Activated CD4-positive, alpha-beta T cell treated with anti-CD3 and anti-CD28 coated beads, Interleukin-2, amount 10 ng/mL, durations not matched to agents 7 days and 5 days (primary cell): Measurements from ENCODE around the gene RXFP3. TPM values are rescaled to one million over a fixed set of nuclear protein-coding genes. Genes with fewer than 3 reads are reported as not detected.

ENCODE experiments used
- CTCF ChIA-PET: fragments of 350-600 bp; sonication (Branson Sonifier 250); formaldehyde crosslinking; loops from one replicate; lab custom pipeline; 2021; ENCODE audit warnings: antibody characterized with exemption; lab: Charles Lee
- POLR2A ChIA-PET: fragments of 350-600 bp; sonication (Branson Sonifier 250); formaldehyde crosslinking; loops from one replicate; lab custom pipeline; 2021; ENCODE audit warnings: antibody characterized with exemption; lab: Charles Lee
- DNase-seq: peaks from one replicate; pipeline ENCODE4 v3.0.0-alpha.2; 2020
- H3K27ac Mint-ChIP-seq: one replicate; pipeline ENCODE4 v1.8.0; 2021; ENCODE audit warnings: mild to moderate bottlenecking, moderate library complexity, mixed read lengths
- H3K27me3 Mint-ChIP-seq: one replicate; pipeline ENCODE4 v1.8.0; 2021; ENCODE audit warnings: mixed read lengths
- H3K36me3 Mint-ChIP-seq: one replicate; pipeline ENCODE4 v1.8.0; 2021; ENCODE audit warnings: low read depth, mixed read lengths
- H3K4me1 Mint-ChIP-seq: one replicate; pipeline ENCODE4 v1.8.0; 2021; ENCODE audit warnings: mixed read lengths
- H3K4me3 Mint-ChIP-seq: one replicate; pipeline ENCODE4 v1.8.0; 2021; ENCODE audit warnings: mild to moderate bottlenecking, moderate library complexity, mixed read lengths
- H3K9me3 Mint-ChIP-seq: one replicate; pipeline ENCODE4 v1.8.0; 2021; ENCODE audit warnings: mixed read lengths
- total RNA-seq, 2 experiments: library from RNA; stranded (reverse); gene quantifications; one replicate each; pipeline ENCODE4 v1.2.3, GENCODE V29; 2021

RXFP3 gene
- total RNA-seq, 2 experiments from 2014 or later, result not detected

- Mint-ChIP-seq H3K27ac (no peak overlapping the region), H3K9me3 (peaks cover 12% of the 10 kb centered on the region), H3K4me1 (no peaks in the 10 kb centered on the region), H3K27me3 (peaks cover 23% of the 10 kb centered on the region), H3K4me3 (no peak overlapping the region), H3K36me3 (no peaks in the 10 kb centered on the region)
- ChIA-PET POLR2A (no interaction called here), CTCF (no interaction called here)
- no peak for DNase-seq
Observed at GRCh38 chr5:33921002-33921401, 15.2 kb upstream of the RXFP3 start.

- Mint-ChIP-seq H3K36me3 (no peaks in the 10 kb centered on the region), H3K9me3 (no peaks in the 10 kb centered on the region), H3K27me3 (peaks cover 18% of the 10 kb centered on the region), H3K27ac (no peak overlapping the region), H3K4me3 (no peak overlapping the region), H3K4me1 (no peaks in the 10 kb centered on the region)
- CTCF ChIA-PET, result no interaction called here
- no peak for DNase-seq
- POLR2A ChIA-PET, result no interaction called here
Observed at GRCh38 chr5:33925278-33925677, 10.9 kb upstream of the RXFP3 start.

GRCh38 chr5:33927685-33928084 is 8.5 kb upstream of the RXFP3 start:
- Mint-ChIP-seq H3K36me3 (no peaks in the 10 kb centered on the region), H3K27ac (no peak overlapping the region), H3K27me3 (peaks cover 7% of the 10 kb centered on the region), H3K4me1 (no peaks in the 10 kb centered on the region), H3K9me3 (no peaks in the 10 kb centered on the region), H3K4me3 (no peak overlapping the region)
- POLR2A ChIA-PET, result no interaction called here
- DNase-seq, result no peak
- CTCF ChIA-PET, result no interaction called here

DNA sequence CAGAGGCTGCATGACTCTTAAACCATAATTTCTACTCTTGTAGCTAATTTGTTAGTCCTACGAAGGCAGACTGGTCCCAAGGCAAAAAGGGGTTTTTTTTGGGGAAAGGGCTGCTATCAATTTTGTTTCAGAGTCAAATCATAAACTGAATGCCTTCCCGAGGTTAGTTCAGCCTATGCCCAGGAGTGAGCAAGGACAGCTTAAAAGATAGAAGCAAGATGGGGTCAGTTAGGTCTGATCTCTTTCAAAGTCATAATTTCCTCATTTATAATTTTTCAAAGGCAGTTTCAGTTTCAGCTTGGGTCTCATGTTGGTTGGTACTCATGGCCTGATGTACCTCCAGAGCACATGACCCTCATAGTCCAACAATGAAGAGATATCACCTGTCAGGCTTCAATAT is 7.9 kb upstream of the RXFP3 start:
- no peaks in the 10 kb centered on the region for H3K4me1 Mint-ChIP-seq
- ChIA-PET CTCF (no interaction called here), POLR2A (no interaction called here)
- peaks cover 6% of the 10 kb centered on the region for H3K27me3 Mint-ChIP-seq
- no peaks in the 10 kb centered on the region for H3K36me3 Mint-ChIP-seq
- no peak overlapping the region for H3K27ac Mint-ChIP-seq
- no peak for DNase-seq
- no peak overlapping the region for H3K4me3 Mint-ChIP-seq
- no peaks in the 10 kb centered on the region for H3K9me3 Mint-ChIP-seq

- Mint-ChIP-seq H3K27me3 (peaks cover 8% of the 10 kb centered on the region), H3K27ac (no peak overlapping the region), H3K9me3 (no peaks in the 10 kb centered on the region), H3K4me1 (no peaks in the 10 kb centered on the region), H3K36me3 (no peaks in the 10 kb centered on the region), H3K4me3 (no peak overlapping the region)
- DNase-seq, result no peak
- POLR2A ChIA-PET, result no interaction called here
- CTCF ChIA-PET, result no interaction called here
Observed at GRCh38 chr5:33929925-33930690, 6.1 kb upstream of the RXFP3 start.

DNA sequence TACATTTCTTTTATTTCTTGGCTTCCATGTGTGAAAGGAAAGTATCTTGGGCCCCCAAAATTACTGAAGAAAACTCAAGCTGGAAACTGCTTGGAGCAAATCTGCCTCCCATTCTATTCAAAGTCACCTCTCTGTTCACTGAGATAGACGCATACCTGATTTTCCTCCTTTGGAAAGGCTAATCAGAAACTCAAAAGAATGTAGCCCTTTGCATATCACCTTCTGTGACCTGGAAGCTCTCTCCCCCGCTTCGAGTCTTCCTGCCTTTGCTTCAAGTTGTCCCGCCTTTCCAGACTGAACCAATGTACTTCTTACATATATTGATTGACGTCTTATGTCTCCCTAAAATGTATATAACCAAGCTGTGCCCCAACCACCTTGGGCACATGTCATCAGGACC is 5.0 kb upstream of the RXFP3 start:
- no peaks in the 10 kb centered on the region for H3K9me3 Mint-ChIP-seq
- H3K4me1 Mint-ChIP-seq, result no peaks in the 10 kb centered on the region
- POLR2A ChIA-PET, result no interaction called here
- peaks cover 16% of the 10 kb centered on the region for H3K27me3 Mint-ChIP-seq
- CTCF ChIA-PET, result no interaction called here
- H3K36me3 Mint-ChIP-seq, result no peaks in the 10 kb centered on the region
- no peak overlapping the region for H3K27ac Mint-ChIP-seq
- H3K4me3 Mint-ChIP-seq, result no peak overlapping the region
- no peak for DNase-seq

DNA sequence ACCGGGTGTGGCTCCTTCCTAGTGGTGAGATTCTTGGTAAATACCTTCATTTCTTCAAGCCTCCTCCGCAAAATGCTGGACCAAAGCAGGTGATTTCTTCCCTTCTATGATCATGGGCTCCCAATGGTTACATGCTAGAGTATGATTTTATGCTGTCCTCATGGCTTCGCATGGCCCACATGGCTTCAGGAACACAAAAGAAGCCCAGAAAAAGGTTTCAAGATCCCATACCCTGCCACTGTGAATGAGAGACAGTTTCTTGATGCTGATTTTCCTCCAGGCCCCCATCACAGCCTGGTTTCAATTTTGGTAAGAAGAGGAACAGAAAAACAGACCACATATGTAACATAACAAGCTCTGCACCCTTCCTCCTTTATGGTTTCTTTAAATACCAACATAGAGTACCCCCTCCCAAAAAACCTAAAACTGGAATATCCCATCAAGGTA is 2.4 kb upstream of the RXFP3 start:
- no peak for DNase-seq
- H3K36me3 Mint-ChIP-seq, result no peaks in the 10 kb centered on the region
- no peaks in the 10 kb centered on the region for H3K9me3 Mint-ChIP-seq
- H3K27ac Mint-ChIP-seq, result no peak overlapping the region
- H3K4me1 Mint-ChIP-seq, result no peaks in the 10 kb centered on the region
- CTCF ChIA-PET, result interaction anchor here (1.2 to 1.3 kb wide), 2 partner anchors 345 to 496 kb away, joined by 3 to 4 read pairs; no protein-coding TSS in a partner anchor
- POLR2A ChIA-PET, result no interaction called here
- H3K4me3 Mint-ChIP-seq, result no peak overlapping the region
- peaks cover 36% of the 10 kb centered on the region for H3K27me3 Mint-ChIP-seq

DNA sequence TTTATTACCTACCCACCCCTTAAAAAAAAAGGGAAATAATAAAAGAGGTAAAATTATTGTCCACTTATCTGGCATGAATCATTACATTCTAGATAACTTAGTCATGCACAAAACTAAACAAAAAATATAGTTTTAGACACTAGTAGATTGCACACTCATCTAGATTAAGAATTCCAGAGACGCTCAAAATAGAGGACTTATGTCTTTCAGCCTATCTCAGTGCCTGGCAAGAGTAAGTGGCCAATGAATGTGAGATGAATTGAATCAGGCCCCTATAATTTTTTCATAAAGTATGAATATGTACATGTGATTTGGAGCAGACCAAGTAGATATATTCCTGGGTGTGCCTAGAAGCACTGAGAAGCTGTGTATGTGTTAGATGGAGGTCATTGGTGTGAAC is 2.0 kb upstream of the RXFP3 start:
- H3K36me3 Mint-ChIP-seq, result no peaks in the 10 kb centered on the region
- ChIA-PET POLR2A (no interaction called here), CTCF (interaction anchor here (0.8 to 1.3 kb wide), 4 partner anchors 31 to 499 kb away, joined by 3 to 8 read pairs (median 3); no protein-coding TSS in a partner anchor)
- no peak overlapping the region for H3K4me3 Mint-ChIP-seq
- DNase-seq, result no peak
- H3K4me1 Mint-ChIP-seq, result no peaks in the 10 kb centered on the region
- H3K9me3 Mint-ChIP-seq, result no peaks in the 10 kb centered on the region
- H3K27ac Mint-ChIP-seq, result no peak overlapping the region
- peaks cover 40% of the 10 kb centered on the region for H3K27me3 Mint-ChIP-seq

DNA sequence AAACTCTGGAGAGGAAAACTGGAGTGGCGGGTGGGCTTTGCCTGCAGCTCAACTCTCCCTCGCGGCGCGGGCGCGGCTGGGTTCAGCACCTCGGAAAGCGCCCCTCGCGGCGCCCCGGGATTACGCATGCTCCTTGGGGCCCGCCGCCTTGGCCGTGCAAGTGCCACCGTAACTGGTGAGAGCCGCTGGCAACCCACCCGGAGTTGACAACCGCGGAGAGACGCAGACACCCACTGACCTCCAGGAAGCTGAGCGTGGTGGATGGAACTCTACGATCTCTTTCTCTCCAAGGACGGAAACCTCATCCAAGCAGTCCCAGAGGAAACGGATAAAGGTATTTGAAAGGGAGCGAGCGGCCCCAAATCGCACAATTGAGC is 194 bp upstream of the RXFP3 start:
- H3K9me3 Mint-ChIP-seq, result no peaks in the 10 kb centered on the region
- POLR2A ChIA-PET, result no interaction called here
- no peaks in the 10 kb centered on the region for H3K4me1 Mint-ChIP-seq
- no peaks in the 10 kb centered on the region for H3K36me3 Mint-ChIP-seq
- no peak overlapping the region for H3K27ac Mint-ChIP-seq
- CTCF ChIA-PET, result interaction anchor here (1.2 to 1.3 kb wide), 2 partner anchors 12 to 130 kb away, joined by 3 to 8 read pairs; no protein-coding TSS in a partner anchor
- H3K4me3 Mint-ChIP-seq, result no peak overlapping the region
- H3K27me3 Mint-ChIP-seq, result peaks cover 55% of the 10 kb centered on the region
- peak; percentile 58 for DNase-seq

- ChIA-PET POLR2A (no interaction called here), CTCF (no interaction called here)
- no peak for DNase-seq
- Mint-ChIP-seq H3K27me3 (peaks cover 63% of the 10 kb centered on the region), H3K9me3 (no peaks in the 10 kb centered on the region), H3K4me3 (no peak overlapping the region), H3K36me3 (no peaks in the 10 kb centered on the region), H3K27ac (no peak overlapping the region), H3K4me1 (no peaks in the 10 kb centered on the region)
Observed at GRCh38 chr5:33937017-33937706, 976 bp downstream of the RXFP3 start.

- ChIA-PET POLR2A (no interaction called here), CTCF (no interaction called here)
- no peaks in the 10 kb centered on the region for H3K4me1 Mint-ChIP-seq
- H3K36me3 Mint-ChIP-seq, result no peaks in the 10 kb centered on the region
- no peak overlapping the region for H3K4me3 Mint-ChIP-seq
- H3K9me3 Mint-ChIP-seq, result no peaks in the 10 kb centered on the region
- DNase-seq, result no peak
- peaks cover 63% of the 10 kb centered on the region for H3K27me3 Mint-ChIP-seq
- H3K27ac Mint-ChIP-seq, result no peak overlapping the region
Observed at GRCh38 chr5:33937707-33938506, 1.7 kb downstream of the RXFP3 start.

GRCh38 chr5:33938507-33938796 is 2.3 kb downstream of the RXFP3 start:
- ChIA-PET POLR2A (no interaction called here), CTCF (no interaction called here)
- peaks cover 63% of the 10 kb centered on the region for H3K27me3 Mint-ChIP-seq
- no peak for DNase-seq
- H3K27ac Mint-ChIP-seq, result no peak overlapping the region
- no peaks in the 10 kb centered on the region for H3K4me1 Mint-ChIP-seq
- no peaks in the 10 kb centered on the region for H3K36me3 Mint-ChIP-seq
- no peak overlapping the region for H3K4me3 Mint-ChIP-seq
- no peaks in the 10 kb centered on the region for H3K9me3 Mint-ChIP-seq

- Mint-ChIP-seq H3K36me3 (no peaks in the 10 kb centered on the region), H3K27me3 (peaks cover 63% of the 10 kb centered on the region), H3K4me3 (no peak overlapping the region), H3K27ac (no peak overlapping the region), H3K9me3 (no peaks in the 10 kb centered on the region), H3K4me1 (no peaks in the 10 kb centered on the region)
- no peak for DNase-seq
- ChIA-PET POLR2A (no interaction called here), CTCF (no interaction called here)
Observed at GRCh38 chr5:33938881-33939280, 2.7 kb downstream of the RXFP3 start.
